Ishikawa (cell line): ENCODE measurements around the gene TLE4.

Experiments
- CEBPB ChIP-seq: IDR thresholded peaks from 2 replicates; pipeline ENCODE4 v1.6.1; 2012
- CREB1 ChIP-seq: IDR thresholded peaks from 2 replicates; pipeline ENCODE4 v1.6.1; 2012; ENCODE audit warnings: low read depth
- EGR1 ChIP-seq: IDR thresholded peaks from 2 replicates; pipeline ENCODE4 v1.6.1; 2012
- EP300 ChIP-seq: IDR thresholded peaks from 2 replicates; pipeline ENCODE4 v1.6.1; 2012; ENCODE audit warnings: borderline replicate concordance
- FOXM1 ChIP-seq: IDR thresholded peaks from 2 replicates; pipeline ENCODE4 v1.6.1; 2012; ENCODE audit warnings: low read depth, borderline replicate concordance
- NFIC ChIP-seq: IDR thresholded peaks from 2 replicates; pipeline ENCODE4 v1.6.1; 2012
- RAD21 ChIP-seq: IDR thresholded peaks from 2 replicates; pipeline ENCODE4 v1.6.1; 2012; ENCODE audit warnings: low read depth
- TAF1 ChIP-seq: IDR thresholded peaks from 2 replicates; pipeline ENCODE4 v1.6.1; 2012; ENCODE audit warnings: low read depth, mild to moderate bottlenecking
- TCF12 ChIP-seq: IDR thresholded peaks from 2 replicates; pipeline ENCODE4 v1.6.1; 2012; ENCODE audit warnings: low read depth
- TEAD4 ChIP-seq: IDR thresholded peaks from 2 replicates; pipeline ENCODE4 v1.6.1; 2012
- USF1 ChIP-seq: IDR thresholded peaks from 2 replicates; pipeline ENCODE4 v1.6.1; 2012
- YY1 ChIP-seq: IDR thresholded peaks from 2 replicates; pipeline ENCODE4 v1.6.1; 2012; ENCODE audit warnings: low read depth
- ZBTB7A ChIP-seq: IDR thresholded peaks from 2 replicates; pipeline ENCODE4 v1.6.1; 2012; ENCODE audit warnings: low read depth
- TF ChIP-seq, protein P1 (sequence below): IDR thresholded peaks from 2 replicates; pipeline ENCODE4 v1.6.1; 2012; ENCODE audit warnings: low read depth, mild to moderate bottlenecking
- TF ChIP-seq, protein P2 (sequence below): IDR thresholded peaks from 2 replicates; pipeline ENCODE4 v1.6.1; 2012

TLE4 gene

GRCh38 chr9:79583952-79584654, 12.3 kb downstream of the TLE4 start:
- TF ChIP-seq, protein P1, sequence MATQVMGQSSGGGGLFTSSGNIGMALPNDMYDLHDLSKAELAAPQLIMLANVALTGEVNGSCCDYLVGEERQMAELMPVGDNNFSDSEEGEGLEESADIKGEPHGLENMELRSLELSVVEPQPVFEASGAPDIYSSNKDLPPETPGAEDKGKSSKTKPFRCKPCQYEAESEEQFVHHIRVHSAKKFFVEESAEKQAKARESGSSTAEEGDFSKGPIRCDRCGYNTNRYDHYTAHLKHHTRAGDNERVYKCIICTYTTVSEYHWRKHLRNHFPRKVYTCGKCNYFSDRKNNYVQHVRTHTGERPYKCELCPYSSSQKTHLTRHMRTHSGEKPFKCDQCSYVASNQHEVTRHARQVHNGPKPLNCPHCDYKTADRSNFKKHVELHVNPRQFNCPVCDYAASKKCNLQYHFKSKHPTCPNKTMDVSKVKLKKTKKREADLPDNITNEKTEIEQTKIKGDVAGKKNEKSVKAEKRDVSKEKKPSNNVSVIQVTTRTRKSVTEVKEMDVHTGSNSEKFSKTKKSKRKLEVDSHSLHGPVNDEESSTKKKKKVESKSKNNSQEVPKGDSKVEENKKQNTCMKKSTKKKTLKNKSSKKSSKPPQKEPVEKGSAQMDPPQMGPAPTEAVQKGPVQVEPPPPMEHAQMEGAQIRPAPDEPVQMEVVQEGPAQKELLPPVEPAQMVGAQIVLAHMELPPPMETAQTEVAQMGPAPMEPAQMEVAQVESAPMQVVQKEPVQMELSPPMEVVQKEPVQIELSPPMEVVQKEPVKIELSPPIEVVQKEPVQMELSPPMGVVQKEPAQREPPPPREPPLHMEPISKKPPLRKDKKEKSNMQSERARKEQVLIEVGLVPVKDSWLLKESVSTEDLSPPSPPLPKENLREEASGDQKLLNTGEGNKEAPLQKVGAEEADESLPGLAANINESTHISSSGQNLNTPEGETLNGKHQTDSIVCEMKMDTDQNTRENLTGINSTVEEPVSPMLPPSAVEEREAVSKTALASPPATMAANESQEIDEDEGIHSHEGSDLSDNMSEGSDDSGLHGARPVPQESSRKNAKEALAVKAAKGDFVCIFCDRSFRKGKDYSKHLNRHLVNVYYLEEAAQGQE = no peak
- no peak for TF ChIP-seq USF1

DNA sequence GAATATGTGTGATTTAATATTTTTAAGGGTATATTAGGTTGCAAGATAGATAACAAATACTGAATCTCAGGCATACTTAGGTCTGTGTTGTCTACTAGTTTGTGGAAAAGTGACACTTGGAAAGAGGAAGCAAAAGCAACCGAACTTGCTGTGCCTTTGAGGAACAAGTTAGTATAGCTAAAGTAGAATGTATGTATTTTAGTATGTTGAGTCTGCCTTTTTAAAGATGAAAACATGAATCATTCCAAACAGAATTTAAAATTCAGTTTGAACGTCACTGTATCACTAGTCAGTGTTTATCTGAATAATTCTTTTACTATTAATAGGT, 12.9 kb downstream of the TLE4 start:
- TF ChIP-seq CEBPB = no peak
- no peak for TF ChIP-seq TEAD4
- TF ChIP-seq, protein P2, sequence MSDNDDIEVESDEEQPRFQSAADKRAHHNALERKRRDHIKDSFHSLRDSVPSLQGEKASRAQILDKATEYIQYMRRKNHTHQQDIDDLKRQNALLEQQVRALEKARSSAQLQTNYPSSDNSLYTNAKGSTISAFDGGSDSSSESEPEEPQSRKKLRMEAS = no peak
- TF ChIP-seq EGR1 = no peak
- no peak for TF ChIP-seq EP300
- TF ChIP-seq FOXM1 = no peak
- no peak for TF ChIP-seq TCF12
- no peak for TF ChIP-seq YY1
- TF ChIP-seq USF1 = no peak
- TF ChIP-seq TAF1 = no peak
- no peak for TF ChIP-seq RAD21
- TF ChIP-seq CREB1 = no peak
- TF ChIP-seq NFIC = no peak
- no peak for TF ChIP-seq ZBTB7A

GRCh38 chr9:79588488-79589223, 16.9 kb downstream of the TLE4 start:
- TF ChIP-seq NFIC (no peak), RAD21 (no peak), ZBTB7A (no peak), EP300 (no peak), EGR1 (no peak), USF1 (no peak), CEBPB (no peak), TAF1 (no peak), YY1 (no peak), TCF12 (no peak), FOXM1 (no peak), CREB1 (no peak), TEAD4 (no peak)
- TF ChIP-seq, protein P2 = no peak
- TF ChIP-seq, protein P1 = no peak

- no peak for TF ChIP-seq FOXM1
- TF ChIP-seq EP300 = no peak
- TF ChIP-seq USF1 = no peak
- TF ChIP-seq, protein P1 = no peak
- TF ChIP-seq, protein P2 = no peak
- TF ChIP-seq TCF12 = no peak
- TF ChIP-seq CEBPB = no peak
- TF ChIP-seq ZBTB7A = no peak
These were observed 19.7 kb downstream of the TLE4 start for GRCh38 chr9:79591458-79591857.
